Hepatocyte (in vitro differentiated cells): ENCODE measurements around the gene FOCAD.
"Not testable (repeated sequence)": the region's sequence is repeated elsewhere in the genome, so short reads cannot be mapped to it uniquely, and the experiment has no call there.

Source experiments
- CTCF ChIP-seq: fragments of 200-600 bp; sonication (generic); IDR thresholded peaks from 2 replicates; pipeline ENCODE4 v1.5.1; 2016; ENCODE audit warnings: antibody characterized with exemption, mild to moderate bottlenecking; ENCODE audit not compliant: poor library complexity
- EZH2 ChIP-seq: fragments of 200-600 bp; sonication (generic); IDR thresholded peaks from 2 replicates; pipeline ENCODE4 v1.6.1; 2016; ENCODE audit warnings: antibody characterized with exemption, mild to moderate bottlenecking, borderline replicate concordance
- EZH2phosphoT487 ChIP-seq: fragments of 200-600 bp; sonication (generic); IDR thresholded peaks from one replicate; pipeline ENCODE4 v1.6.1; 2018; ENCODE audit warnings: antibody characterized with exemption, mild to moderate bottlenecking, low read depth, moderate library complexity; ENCODE audit not compliant: unreplicated experiment, severe bottlenecking

GRCh38 chr9:20973246-20973947, 289.3 kb downstream of the FOCAD start:
- TF ChIP-seq CTCF, EZH2phosphoT487, EZH2: not testable (repeated sequence)
